NB4 (cell line): ENCODE results near the gene BBS9.
"Not testable (repeated sequence)": the region's sequence is repeated elsewhere in the genome, so short reads cannot be mapped to it uniquely, and the experiment has no call there.

Source experiments
- POLR2A ChIP-seq: IDR thresholded peaks from 2 replicates; pipeline ENCODE4 v1.6.1; 2011; ENCODE audit warnings: mild to moderate bottlenecking; ENCODE audit not compliant: insufficient read length; ENCODE audit errors: extremely low read depth
- TF ChIP-seq, protein P1 (sequence below): IDR thresholded peaks from one replicate; pipeline ENCODE4 v1.5.1; 2012; ENCODE audit warnings: low read depth, low read length

GRCh38 chr7:33527613-33528012, 398.2 kb downstream of the BBS9 start:
- TF ChIP-seq, protein P1, sequence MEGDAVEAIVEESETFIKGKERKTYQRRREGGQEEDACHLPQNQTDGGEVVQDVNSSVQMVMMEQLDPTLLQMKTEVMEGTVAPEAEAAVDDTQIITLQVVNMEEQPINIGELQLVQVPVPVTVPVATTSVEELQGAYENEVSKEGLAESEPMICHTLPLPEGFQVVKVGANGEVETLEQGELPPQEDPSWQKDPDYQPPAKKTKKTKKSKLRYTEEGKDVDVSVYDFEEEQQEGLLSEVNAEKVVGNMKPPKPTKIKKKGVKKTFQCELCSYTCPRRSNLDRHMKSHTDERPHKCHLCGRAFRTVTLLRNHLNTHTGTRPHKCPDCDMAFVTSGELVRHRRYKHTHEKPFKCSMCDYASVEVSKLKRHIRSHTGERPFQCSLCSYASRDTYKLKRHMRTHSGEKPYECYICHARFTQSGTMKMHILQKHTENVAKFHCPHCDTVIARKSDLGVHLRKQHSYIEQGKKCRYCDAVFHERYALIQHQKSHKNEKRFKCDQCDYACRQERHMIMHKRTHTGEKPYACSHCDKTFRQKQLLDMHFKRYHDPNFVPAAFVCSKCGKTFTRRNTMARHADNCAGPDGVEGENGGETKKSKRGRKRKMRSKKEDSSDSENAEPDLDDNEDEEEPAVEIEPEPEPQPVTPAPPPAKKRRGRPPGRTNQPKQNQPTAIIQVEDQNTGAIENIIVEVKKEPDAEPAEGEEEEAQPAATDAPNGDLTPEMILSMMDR: not testable (repeated sequence)
- not testable (repeated sequence) for TF ChIP-seq POLR2A
